Prostate gland (tissue), 2 donors: ENCODE measurements around the gene NKG7.

Source experiments
- POLR2AphosphoS5 ChIP-seq: sonication (generic); formaldehyde crosslinking; IDR thresholded peaks from one replicate; pipeline ENCODE4 v1.6.1; 2017; ENCODE audit warnings: antibody characterized with exemption
- TF ChIP-seq, protein P1 (sequence below), 4 experiments: fragments of 200-600 bp in 2 of 4; fragments of 450-650 bp in 2 of 4; sonication (generic) in 2 of 4; IDR thresholded peaks; 1 replicate in 3 of 4; 2 replicates in 1 of 4; pipeline ENCODE4 v1.5.1; 2016 to 2019; ENCODE audit warnings: antibody characterized with exemption in 4 of 4, mild to moderate bottlenecking in 2 of 4, moderate library complexity in 2 of 4

- TF ChIP-seq, protein P1, sequence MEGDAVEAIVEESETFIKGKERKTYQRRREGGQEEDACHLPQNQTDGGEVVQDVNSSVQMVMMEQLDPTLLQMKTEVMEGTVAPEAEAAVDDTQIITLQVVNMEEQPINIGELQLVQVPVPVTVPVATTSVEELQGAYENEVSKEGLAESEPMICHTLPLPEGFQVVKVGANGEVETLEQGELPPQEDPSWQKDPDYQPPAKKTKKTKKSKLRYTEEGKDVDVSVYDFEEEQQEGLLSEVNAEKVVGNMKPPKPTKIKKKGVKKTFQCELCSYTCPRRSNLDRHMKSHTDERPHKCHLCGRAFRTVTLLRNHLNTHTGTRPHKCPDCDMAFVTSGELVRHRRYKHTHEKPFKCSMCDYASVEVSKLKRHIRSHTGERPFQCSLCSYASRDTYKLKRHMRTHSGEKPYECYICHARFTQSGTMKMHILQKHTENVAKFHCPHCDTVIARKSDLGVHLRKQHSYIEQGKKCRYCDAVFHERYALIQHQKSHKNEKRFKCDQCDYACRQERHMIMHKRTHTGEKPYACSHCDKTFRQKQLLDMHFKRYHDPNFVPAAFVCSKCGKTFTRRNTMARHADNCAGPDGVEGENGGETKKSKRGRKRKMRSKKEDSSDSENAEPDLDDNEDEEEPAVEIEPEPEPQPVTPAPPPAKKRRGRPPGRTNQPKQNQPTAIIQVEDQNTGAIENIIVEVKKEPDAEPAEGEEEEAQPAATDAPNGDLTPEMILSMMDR (IDR thresholded peaks at IDR 0.05) = no peak
- no peak for TF ChIP-seq POLR2AphosphoS5
Observed at GRCh38 chr19:51417107-51417809, 44.8 kb upstream of the NKG7 start, which contains the start of gene SIGLEC10.
